ENCODE measurements around the gene DNASE1L2.

DNA sequence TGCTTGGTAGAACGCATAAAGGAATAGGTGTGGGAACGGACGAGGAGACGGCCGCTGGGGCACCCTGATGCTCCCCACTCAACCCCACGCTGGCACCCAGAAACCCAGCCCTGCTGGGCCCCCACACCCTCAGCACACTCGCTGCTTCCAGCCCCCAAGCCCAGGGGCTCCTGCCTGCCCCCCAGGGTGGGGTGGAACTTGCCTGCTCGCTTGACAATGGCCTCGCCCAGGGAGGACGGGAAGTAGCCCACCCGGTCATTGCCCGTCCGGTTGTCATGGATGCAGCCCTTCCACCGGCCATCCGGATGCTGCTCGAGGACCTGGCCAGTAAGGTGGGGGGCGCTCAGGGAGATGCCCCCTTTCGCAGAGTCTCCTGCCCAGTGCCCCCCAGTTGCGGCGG is 49.7 kb upstream of the DNASE1L2 start:
- TF ChIP-seq CTCF (IDR thresholded peaks at IDR 0.05) (no peak), POLR2A (IDR thresholded peaks at IDR 0.05) (no peak)

All from thyroid gland (tissue), 4 donors.